GM19372 (cell line): ENCODE results near the gene CTSW.
A peak's percentile ranks its signal among the peaks of the same experiment; 100 is the strongest.

Experiments
- ATAC-seq: cut with Tn5 transposase; IDR thresholded peaks from one replicate; pipeline ENCODE4 v1.9.1; 2021; ENCODE audit warnings: mild to moderate bottlenecking, low read depth, moderate library complexity; ENCODE audit not compliant: unreplicated experiment

Gene CTSW

GRCh38 chr11:65898656-65899355 lies 19.2 kb downstream of the CTSW start:
- ATAC-seq = no peak

- no peak for ATAC-seq
These were observed 19.9 kb downstream of the CTSW start for GRCh38 chr11:65899356-65900124.

GRCh38 chr11:65900125-65900898 lies 20.7 kb downstream of the CTSW start, which contains the start of gene FOSL1:
TSS of gene FOSL1 (minus strand) at chr11:65900388. CDS start at chr11:65900339, 49 bp downstream.
- peak; percentile 74 for ATAC-seq

- no peak for ATAC-seq
These were observed 21.2 kb downstream of the CTSW start for GRCh38 chr11:65900899-65901180.

- ATAC-seq = no peak
These were observed 23.4 kb downstream of the CTSW start for GRCh38 chr11:65903068-65903481.

- no peak for ATAC-seq
These were observed 24.1 kb downstream of the CTSW start for GRCh38 chr11:65903715-65904114.

GRCh38 chr11:65906602-65907001 lies 27.0 kb downstream of the CTSW start:
- ATAC-seq = no peak

- no peak for ATAC-seq
These were observed 28.2 kb downstream of the CTSW start for GRCh38 chr11:65907878-65908277.

- no peak for ATAC-seq
These were observed 32.3 kb downstream of the CTSW start for GRCh38 chr11:65911682-65912568.

- no peak for ATAC-seq
These were observed 33.2 kb downstream of the CTSW start for GRCh38 chr11:65912845-65913244.

GRCh38 chr11:65915101-65915820 lies 35.6 kb downstream of the CTSW start:
- ATAC-seq = no peak

- ATAC-seq = no peak
These were observed 36.2 kb downstream of the CTSW start for GRCh38 chr11:65915821-65916251.

- ATAC-seq = no peak
These were observed 36.8 kb downstream of the CTSW start for GRCh38 chr11:65916391-65916790.

GRCh38 chr11:65917077-65917433 lies 37.4 kb downstream of the CTSW start:
- ATAC-seq = no peak

GRCh38 chr11:65917434-65918210 lies 38.0 kb downstream of the CTSW start:
- no peak for ATAC-seq

- peak; percentile 55 for ATAC-seq
These were observed 38.8 kb downstream of the CTSW start, which contains the start of gene C11orf68 for GRCh38 chr11:65918211-65919140. TSS of gene C11orf68 (minus strand) at chr11:65919062. CDS start at chr11:65919031, 31 bp downstream.

GRCh38 chr11:65919141-65919572 lies 39.5 kb downstream of the CTSW start, which contains the start of gene DRAP1:
TSS of gene DRAP1 (plus strand) at chr11:65919426. CDS start at chr11:65919502, 76 bp downstream.
- peak; percentile 80 for ATAC-seq
